NCI-H2081 (cell line): ENCODE measurements around the gene CROCC.
"Not testable (repeated sequence)": the region's sequence is repeated elsewhere in the genome, so short reads cannot be mapped to it uniquely, and the experiment has no call there.

ENCODE experiments used
- DNase-seq, 2 experiments: peaks; one replicate each; lab custom pipeline; 2025; lab: John Stamatoyannopoulos, UW

The CROCC gene, protein sequence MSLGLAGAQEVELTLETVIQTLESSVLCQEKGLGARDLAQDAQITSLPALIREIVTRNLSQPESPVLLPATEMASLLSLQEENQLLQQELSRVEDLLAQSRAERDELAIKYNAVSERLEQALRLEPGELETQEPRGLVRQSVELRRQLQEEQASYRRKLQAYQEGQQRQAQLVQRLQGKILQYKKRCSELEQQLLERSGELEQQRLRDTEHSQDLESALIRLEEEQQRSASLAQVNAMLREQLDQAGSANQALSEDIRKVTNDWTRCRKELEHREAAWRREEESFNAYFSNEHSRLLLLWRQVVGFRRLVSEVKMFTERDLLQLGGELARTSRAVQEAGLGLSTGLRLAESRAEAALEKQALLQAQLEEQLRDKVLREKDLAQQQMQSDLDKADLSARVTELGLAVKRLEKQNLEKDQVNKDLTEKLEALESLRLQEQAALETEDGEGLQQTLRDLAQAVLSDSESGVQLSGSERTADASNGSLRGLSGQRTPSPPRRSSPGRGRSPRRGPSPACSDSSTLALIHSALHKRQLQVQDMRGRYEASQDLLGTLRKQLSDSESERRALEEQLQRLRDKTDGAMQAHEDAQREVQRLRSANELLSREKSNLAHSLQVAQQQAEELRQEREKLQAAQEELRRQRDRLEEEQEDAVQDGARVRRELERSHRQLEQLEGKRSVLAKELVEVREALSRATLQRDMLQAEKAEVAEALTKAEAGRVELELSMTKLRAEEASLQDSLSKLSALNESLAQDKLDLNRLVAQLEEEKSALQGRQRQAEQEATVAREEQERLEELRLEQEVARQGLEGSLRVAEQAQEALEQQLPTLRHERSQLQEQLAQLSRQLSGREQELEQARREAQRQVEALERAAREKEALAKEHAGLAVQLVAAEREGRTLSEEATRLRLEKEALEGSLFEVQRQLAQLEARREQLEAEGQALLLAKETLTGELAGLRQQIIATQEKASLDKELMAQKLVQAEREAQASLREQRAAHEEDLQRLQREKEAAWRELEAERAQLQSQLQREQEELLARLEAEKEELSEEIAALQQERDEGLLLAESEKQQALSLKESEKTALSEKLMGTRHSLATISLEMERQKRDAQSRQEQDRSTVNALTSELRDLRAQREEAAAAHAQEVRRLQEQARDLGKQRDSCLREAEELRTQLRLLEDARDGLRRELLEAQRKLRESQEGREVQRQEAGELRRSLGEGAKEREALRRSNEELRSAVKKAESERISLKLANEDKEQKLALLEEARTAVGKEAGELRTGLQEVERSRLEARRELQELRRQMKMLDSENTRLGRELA (N-terminal part only)

DNA sequence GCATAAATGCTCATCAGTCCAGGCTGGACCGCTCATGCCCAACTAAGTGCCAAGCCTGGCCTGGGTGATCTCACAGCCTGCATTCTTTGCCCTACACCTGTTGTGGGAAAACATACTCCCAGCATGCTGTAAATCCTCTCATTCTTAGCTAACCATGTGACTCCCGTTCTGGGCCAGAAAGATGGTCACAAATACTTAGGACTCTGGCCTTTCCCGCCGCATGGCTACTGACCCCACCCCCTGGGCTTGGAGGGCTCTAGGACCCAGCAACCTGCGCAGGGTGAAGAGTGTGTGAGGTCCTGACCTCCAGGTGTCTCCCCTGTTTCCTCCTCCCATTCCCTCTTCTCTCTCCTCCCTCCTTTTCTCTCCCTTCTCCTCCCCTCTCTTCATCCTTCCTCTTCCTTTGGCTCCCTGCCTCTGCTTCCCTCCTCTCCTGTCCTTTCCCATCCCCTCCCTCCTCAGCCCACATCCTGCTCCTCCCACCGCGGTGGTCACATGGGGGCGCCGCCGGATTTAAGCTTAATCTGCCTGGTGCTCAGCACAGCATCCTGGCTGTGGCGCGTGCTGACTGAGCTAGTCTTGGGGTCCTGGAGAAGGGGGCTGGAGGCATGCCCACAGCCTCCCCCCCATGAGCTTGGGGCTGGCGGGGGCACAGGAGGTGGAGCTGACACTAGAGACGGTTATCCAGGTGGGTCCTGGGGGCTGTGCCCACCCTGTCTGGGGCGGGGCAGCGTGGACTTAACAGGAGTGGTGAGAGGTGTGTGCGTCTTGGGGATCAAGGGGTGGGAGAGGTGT, at the start of gene CROCC:
Gene CROCC, plus strand, starts transcription at position 541 of the 795 bp plus-strand sequence. Its CDS starts 88 bp downstream, at position 629.
- DNase-seq: no peak

DNA sequence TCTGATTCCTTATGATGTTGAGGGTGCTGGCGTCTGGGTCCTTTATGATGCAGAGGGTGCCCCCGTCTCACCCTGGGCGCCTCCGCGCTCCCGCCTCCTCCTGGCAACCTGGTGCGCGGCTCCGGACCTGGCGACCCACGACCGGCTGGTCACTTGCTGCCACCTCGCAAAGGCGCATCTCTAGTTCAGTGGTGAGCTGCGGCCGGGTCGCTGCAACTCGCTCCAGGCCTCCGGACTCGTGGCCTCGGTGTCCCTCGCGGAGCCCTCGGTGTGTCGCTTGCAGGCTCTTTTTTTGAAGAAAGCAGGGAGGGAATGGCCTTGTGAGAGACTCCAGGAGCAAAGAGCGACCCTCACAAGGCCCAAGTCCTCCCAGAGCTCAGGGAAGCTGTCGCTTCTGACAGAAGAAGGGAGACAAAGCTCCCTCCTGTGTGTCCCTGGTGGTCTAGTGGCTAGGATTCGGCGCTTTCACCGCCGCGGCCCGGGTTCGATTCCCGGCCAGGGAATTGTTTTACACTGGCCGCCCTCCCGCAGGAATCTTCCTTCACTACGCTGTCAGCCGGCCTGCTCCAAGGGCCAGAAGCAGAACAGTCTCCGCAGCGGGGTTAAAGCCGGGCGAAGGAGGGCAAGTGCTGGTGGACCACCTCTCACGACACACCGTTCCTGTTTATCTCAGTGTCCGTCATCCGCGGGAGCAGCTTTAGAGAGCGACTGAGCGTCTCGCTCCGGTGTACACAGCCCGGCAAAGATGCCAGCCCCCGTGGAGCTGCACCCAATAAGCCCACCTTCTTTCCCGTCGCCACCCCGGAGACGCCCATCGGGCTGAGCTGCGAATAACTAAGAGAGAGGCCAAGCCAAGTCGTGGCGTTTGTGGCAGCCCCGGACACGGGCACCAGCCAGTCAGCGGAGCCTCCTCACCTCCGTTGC, 49.3 kb upstream of the CROCC start:
- not testable (repeated sequence) for DNase-seq

DNA sequence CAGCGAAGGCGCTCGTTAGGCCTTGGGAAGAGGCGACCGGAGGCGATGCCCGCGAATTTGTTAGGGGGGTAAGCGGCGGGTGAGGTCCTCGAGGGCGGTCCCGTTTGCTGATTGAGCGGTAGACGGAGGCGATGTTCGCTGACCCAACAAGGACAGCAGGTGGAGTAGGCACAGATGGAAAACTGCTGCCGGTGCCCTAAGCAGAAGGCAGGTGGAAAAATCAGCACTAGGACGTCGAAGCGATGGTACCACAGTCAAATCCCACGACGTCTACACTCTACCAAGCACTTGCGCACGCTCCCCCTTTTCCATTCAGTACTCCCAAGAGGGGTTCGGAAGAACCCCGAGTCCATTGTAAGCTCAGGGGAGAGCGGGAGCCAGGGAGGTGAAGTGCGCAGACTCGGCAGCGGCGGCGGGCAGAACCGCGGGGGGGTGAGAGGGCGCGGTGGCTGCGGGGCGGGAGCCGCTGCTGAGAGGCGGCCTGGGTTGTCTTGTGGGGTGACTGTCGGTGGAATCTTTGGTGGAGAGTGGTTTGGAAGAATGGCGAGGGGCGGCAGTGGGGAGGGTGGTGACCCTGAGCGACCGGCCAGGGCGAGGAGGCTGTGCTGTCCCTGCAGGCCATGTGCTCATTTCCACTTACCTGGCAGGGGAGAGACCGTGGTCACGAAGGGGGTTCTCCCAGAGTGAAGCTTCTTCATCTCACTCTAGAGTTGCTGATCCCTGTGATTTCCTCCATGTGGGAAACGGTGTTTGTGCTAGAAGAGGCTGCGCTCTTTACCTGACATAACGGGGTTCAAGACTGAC, 48.5 kb upstream of the CROCC start:
- not testable (repeated sequence) for DNase-seq

DNA sequence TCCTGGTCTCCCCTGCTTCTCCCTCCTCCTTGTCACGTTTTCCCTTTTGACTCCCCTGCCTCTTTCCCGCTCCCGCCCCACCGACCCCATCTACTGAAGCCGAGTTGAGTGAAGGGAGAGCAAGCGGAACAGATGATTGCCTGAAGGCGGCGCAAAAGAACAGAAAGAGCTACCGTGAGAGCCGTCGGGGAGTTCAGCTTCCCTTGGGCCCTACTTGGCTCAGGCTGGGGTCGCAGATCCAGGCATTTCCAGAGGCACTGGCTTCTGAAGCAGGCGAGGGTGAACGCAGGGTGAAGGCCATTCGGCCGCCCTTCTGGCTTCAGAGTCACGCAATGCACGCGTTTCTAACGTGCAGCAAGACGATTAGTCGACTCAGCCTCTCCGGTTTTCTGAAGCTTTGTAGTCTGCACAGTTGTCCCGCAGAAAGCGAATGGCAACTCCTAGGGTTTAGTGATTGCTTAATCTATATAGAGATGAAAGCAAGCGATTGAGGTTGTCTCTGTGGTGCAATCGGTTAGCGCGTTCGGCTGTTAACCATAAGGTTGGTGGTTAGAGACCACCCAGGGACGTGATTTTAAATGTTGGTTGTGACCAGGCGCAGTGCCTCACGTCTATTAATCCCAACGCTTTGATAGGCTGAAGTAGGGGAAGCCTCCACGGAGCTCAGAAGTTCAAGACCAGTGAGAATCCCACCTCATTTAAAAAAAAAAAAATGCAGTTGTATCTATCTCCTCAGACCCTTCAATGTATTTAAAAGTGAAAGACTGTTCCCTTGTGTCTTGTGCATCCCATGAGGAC, 46.6 kb upstream of the CROCC start:
- DNase-seq: not testable (repeated sequence)

DNA sequence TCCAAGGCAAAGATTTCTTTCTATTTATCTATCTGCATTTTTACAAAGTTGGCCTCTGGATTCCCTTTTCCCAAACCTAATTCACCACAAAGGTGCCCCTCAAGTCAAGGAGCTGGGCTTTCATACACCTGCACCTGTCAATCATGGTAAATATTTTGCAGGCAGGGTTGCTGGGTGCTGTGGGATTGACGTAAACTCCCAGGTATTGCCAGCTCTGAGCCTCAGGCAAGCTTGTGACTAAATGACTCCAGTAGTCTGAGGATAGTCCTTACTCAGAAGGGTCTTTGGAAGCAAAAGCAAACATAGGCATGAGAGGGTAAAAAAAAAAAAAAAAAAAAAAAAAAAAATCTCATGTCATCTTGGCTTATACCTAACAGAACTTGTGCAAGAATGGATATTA, 40.0 kb upstream of the CROCC start:
- not testable (repeated sequence) for DNase-seq

DNA sequence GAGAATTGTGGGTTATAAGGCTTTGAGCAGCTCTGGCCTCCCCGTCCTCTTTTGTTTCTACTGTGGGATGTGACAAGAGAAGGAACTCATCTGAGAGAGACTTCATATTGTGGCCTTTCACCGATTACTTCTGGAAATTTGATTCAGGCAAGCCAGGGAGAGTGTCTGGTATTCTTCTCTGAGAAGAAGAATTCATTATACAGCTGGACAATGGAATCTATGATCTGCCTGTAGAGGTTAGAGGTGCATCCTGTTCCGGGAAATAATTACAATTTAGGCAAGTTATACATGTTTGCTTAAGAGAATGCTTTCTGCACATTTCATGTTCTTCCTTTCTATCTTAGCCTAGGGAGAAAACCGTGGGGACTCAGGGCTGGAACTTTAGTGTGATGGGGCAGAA, 38.7 kb upstream of the CROCC start:
- DNase-seq: no peak

DNA sequence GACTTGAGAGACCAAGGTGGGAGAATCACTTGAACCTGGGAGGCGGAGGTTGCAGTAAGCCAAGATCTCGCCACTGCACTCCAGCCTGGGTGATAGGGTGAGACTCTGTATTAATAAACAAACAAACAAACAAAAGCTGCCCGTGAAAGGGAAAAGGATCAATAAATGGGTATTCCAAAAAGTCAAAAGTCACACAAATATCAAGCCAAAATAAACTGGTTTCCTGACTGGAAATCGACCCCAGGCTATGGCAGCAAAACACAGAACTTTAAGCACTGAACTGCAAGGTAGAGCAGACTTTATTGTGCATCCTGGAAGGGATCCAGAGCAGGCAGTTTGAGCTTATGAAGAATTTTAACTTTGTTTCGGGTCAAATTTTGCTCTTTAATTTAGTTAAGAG, 37.2 kb upstream of the CROCC start:
- not testable (repeated sequence) for DNase-seq

DNA sequence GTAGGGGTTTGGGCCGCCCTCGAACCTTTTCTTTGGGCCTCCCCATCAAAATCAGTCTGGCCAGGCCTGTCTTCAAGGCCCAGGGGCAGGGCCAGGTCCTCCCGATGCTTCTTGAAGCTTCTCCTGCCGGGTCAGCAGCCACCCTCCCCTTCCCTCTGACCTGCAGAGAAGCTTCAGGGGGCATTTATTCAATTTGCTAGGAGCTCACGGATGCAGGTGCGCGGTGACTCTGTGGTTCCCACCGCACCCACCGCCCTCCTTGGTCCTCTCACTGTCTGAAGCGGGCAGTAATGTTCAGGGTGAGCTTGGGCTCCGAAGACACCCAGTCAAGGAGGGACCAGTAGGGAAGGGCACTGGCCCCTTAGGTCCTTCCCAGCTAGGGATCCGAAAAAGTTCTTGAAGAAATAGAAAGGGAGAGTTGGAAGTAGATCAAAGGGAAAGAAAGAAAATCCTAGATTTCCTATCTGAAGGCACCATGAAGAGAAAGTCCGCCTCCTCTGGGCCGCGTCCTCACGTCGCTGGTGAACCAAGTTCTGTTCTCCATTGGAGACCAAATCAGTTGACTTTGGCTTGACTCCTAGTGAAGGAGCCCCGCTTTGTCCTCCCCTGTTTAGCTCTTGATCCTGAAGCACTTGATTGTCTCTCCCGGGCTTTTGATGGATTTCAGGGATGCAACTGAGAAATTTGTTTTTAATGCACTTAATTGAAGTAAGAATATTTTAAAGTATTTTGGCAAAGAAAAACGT, 34.7 kb upstream of the CROCC start:
- no peak for DNase-seq

DNA sequence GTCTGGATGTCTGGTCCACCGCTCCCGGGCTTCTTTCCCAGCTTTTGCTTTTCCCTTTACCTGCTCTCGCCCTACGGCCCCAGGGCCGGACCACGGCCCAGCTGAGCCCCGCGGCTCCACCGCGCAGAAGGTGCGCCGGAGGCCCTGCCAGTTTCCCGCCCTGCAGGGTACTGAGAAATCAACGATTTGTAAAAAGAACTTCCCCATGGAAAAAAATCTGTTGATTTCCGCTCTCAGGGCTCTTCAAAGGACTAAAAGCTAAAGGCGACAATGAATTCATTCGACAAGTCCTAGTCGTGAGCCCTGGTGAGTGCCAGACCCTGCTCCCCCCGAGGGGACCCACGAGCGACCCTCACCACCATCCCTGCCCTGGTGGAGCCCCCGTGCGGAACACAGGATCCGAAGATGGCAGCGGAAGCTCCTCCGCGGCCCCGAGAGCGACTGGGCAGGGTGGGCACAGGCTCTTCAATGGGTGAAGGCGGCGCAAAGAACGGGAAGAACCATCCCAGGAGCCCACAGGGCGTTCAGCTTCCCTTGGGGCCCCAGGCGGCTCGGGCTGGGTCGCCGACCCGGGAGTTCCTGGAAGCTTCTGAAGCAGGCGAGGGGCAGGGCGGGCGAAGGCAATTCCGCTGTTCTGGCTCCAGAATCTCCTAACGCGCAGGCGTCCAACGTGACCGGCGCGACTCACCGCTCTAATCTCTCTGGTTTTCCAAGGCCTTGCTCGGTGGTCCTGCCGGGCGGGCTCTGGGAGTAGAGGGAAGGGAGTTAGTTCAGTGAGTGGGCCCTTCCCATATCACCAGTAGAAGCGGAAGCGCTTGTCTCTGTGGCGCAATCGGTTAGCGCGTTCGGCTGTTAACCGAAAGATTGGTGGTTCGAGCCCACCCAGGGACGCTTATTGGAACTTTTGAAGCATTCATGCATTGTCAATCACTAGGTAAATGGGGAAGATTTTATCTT, 32.6 kb upstream of the CROCC start:
- no peak for DNase-seq

DNA sequence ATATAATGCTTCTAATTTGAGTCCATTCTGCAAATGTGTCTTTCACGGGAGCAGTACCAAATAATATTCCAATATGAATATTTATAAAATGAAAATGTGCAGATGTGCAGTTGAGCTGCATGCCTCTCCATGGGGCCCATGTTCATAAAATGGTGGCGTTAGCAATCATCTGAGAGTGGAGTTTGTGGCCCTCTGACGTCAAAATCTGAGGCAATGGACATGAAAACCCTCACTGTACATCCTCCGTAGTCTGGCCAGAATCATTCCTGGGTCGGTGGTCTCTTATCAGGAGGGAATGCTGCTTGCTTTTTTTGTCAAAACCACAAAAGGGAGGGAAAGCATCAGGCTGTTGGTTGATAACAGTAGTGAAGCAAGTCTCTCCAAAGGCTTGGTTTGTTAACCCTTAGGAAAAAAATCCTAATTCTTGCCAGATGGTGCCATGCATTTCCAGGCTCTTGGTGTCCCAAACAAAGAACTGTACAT, 31.2 kb upstream of the CROCC start:
- DNase-seq: not testable (repeated sequence)

DNA sequence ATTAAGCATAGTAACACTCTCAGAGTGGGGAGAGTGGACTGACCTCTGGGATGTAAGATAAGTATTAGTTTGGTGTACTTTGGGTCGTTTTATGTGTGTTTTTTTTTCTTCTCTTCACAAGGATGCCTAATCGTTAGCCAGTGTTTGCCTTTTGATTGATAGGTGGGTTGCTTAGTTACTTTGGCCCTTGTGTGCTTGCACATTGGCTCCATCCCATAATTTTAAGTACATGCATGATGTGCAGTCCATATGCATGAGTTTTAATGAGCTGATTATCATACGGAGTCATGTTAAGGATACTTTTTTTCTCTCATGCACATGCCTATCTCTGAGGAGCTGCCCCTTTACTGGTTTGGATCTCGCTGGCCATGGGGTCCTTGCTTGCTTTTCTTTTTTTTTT, 30.7 kb upstream of the CROCC start:
- DNase-seq: not testable (repeated sequence)

DNA sequence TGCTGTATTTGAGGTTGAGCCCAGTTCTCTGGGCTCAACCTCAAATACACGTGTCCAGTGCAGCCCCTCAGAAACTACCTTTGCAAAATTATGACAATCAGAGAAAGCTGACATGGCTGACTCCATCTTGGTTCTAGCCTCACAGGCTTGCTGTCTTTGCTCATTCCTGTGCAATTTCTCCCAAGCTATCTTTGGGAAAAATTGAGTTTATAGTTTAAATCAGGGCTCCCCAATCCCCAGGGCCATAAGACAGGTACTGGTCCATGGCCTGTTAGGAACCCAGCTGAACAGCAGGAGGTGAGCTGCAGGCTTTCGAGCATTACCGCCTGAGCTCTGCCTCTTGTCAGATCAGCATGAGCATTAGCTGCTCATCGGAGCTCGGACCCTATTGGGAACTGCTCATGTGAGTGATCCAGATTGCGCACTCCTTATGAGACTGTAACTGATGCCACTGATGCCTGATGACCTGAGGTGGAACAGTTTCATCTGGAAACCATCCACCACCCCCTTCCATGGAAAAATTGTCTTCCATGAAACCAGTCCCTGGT, 28.7 kb upstream of the CROCC start:
- not testable (repeated sequence) for DNase-seq

DNA sequence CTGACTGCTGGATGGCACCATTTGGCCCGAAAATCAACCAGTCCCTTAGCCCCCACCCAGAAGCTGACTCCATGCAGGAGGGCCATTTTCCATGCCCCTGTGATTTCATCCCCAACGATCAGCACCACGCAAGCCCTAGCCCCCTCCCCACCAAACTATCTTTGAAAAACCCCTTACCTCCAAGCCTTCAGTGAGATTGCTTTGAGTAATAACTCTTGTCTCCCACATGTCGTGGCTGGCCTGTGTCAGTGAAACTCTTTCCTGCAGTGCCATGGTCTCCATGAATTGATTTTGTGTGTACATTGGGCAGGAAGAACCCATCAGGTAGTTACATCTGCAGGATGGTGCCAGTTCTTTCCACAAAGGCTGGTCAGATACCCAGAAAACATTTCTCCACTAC, 27.9 kb upstream of the CROCC start:
- not testable (repeated sequence) for DNase-seq

DNA sequence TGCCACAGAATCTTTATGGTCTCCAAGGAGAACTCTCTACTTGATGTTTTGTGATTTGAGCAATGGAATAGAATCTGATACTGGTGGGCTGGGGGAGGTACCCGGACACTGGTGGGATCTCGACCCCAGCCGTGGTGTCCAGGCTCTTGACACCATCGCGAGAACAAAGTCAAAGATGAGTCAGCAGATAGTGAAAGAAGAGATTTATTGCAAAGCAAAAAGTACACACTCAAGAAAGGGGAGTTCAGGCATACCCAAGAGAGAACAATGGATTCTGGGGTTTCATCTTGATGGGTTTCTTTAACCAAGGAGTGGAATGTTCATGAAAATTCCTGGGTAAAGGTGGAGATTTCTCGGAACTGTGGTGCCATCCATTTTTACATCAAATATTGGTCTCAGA, 27.4 kb upstream of the CROCC start:
- DNase-seq: not testable (repeated sequence)

DNA sequence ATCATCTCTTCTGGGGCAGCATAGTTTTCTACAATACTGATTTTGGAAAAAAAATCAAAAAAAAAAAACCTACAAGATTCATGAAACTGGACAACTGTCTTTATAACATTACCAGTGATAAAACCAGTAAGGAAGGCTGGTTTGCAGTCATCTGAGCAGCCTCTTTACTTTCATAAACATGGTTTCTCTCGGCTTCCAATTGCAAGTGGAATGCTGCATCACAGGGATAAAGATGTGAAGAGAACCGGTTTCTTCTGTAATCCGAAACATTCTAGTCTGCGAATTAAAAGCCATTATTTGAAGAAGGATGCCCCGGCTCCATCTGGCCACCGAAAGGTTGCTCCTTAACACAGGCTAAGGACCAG, 26.5 kb upstream of the CROCC start:
- not testable (repeated sequence) for DNase-seq
